Astrocyte of the cerebellum (primary cell): ENCODE measurements around the gene ALAS1.

ENCODE experiments used
- DNase-seq: peaks from one replicate; pipeline ENCODE4 v3.0.0-alpha.2; 2011; ENCODE audit warnings: low read depth
- H3K4me3 ChIP-seq: 2 replicates; pipeline ENCODE4 v1.5.1; 2011; ENCODE audit warnings: mild to moderate bottlenecking, low read depth, low read length, moderate library complexity
- in situ Hi-C: cut with HindIII; loops from 2 replicates; pipeline ENCODE4 v1.10.0; 2017; ENCODE audit warnings: low sequenced_read_pairs
- TF ChIP-seq, protein P1 (sequence below): IDR thresholded peaks from 2 replicates; pipeline ENCODE4 v1.5.1; 2012; ENCODE audit warnings: low read length, low read depth, moderate library complexity, mild to moderate bottlenecking; ENCODE audit errors: missing control alignments

ALAS1 gene

DNA sequence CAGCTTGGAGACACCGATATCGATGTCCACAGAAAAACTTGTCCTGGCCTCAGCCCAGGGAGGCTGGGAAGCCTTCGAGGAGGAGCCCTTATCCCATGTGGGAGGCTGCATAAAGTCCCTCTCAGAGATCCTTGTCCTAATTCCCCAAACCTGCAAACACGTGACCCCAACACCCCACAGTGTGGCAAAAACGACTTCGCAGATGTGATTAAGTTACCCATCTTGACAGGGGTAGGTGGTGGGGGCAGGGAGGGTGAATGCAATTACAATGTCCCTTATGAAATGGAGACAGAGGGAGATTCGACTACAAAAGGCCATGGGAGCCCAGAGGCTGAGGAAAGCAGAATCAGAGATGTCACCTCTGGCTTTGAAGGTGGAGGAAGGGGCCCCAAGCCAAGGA lies 29.8 kb downstream of the ALAS1 start:
- H3K4me3 ChIP-seq = no peak overlapping the region
- in situ Hi-C loops = no loop called here
- no peak for DNase-seq
- TF ChIP-seq, protein P1, sequence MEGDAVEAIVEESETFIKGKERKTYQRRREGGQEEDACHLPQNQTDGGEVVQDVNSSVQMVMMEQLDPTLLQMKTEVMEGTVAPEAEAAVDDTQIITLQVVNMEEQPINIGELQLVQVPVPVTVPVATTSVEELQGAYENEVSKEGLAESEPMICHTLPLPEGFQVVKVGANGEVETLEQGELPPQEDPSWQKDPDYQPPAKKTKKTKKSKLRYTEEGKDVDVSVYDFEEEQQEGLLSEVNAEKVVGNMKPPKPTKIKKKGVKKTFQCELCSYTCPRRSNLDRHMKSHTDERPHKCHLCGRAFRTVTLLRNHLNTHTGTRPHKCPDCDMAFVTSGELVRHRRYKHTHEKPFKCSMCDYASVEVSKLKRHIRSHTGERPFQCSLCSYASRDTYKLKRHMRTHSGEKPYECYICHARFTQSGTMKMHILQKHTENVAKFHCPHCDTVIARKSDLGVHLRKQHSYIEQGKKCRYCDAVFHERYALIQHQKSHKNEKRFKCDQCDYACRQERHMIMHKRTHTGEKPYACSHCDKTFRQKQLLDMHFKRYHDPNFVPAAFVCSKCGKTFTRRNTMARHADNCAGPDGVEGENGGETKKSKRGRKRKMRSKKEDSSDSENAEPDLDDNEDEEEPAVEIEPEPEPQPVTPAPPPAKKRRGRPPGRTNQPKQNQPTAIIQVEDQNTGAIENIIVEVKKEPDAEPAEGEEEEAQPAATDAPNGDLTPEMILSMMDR = no peak

DNA sequence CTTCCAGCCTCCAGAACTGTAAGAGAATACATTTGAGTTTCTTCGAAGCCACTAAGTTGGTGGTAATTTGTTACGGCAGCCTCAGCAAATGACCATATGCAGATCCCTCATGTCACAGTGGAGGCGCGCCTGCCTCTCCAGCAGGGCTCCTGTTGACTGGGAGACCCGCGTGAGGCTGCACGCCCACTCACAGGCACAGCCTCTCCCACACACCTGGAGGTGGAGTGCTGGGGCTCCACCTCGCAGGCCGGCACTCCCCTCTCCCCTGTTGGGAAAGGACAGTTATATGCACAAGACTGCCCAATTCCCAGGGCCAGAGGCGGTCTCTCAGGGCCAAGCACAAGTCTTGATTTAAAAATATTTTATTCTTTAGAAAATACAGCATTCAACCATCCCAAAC lies 30.3 kb downstream of the ALAS1 start:
- no peak overlapping the region for H3K4me3 ChIP-seq
- TF ChIP-seq, protein P1 = no peak
- no peak for DNase-seq
- in situ Hi-C loops = no loop called here

DNA sequence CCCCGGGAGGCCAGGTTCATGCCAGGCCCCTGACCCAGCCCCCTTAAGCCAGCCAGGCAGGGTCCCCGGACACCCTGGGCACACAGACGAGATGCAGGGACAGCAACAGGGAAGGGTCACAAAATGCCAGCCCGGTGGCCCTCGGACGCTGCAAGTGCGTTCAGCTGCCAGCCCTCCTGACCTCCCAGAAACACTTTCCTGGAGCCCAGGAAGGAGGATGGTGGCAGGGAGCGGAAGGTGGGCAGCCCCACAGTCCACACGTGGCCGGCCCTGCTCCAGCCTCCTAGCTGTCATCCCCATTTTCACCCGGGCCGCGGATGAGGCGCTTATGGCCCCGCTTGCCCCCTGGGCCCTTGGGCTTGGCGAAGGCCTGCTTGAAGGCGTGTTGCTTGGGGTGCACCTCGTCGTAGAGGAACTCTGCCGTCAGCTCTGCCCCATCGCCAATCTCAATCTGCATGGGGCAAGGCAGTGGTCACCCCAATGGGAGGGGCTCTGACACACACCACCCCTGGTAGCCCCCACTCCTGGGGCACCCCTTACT lies 30.9 kb downstream of the ALAS1 start:
- in situ Hi-C loops = no loop called here

DNA sequence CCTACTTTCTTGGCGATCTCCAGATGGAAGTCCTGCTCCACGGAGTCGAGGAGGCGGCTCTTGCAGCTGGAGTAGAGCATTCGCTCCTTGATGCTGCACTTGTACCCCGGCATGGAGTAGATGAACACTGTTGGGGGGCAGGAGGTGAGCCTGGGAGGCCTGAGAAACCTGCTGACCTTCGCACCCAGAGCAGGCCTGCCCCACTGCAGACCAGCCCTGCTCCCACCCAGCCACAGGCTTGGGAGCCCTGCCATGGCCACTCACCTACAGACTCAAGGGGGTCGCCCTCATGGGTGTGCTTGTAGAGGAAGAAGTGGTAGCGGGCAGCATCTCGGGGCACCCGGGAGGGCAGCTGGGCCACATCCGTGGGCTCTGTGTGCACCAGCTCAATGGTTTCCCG lies 31.7 kb downstream of the ALAS1 start:
- no peak overlapping the region for H3K4me3 ChIP-seq
- DNase-seq = no peak
- in situ Hi-C loops = no loop called here
- TF ChIP-seq, protein P1 = no peak

More for the DNA sequence above, 30.9 kb downstream of the ALAS1 start:
- no peak for DNase-seq
- TF ChIP-seq, protein P1 = no peak
- H3K4me3 ChIP-seq = no peak overlapping the region

DNA sequence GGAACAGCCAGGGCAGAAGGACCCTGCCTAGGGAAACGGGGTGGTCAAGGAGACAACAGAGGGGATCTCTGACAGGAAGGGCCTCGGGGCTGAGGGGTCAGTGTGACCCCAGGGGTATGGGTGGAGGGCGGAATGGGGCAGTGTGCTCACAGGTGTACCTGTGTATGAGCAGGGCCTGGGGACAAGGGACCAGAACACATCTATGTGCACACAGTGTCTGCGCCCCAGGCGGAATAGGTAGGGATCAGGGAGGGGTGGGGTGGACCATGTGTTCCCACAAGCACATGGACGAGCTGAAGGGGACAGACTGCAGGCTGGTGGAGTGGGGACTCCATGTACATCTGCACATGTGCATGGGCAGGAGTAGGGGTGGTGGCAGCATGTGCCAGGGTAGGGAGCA lies 32.5 kb downstream of the ALAS1 start:
- TF ChIP-seq, protein P1 = no peak
- in situ Hi-C loops = no loop called here
- DNase-seq = no peak
- no peak overlapping the region for H3K4me3 ChIP-seq

DNA sequence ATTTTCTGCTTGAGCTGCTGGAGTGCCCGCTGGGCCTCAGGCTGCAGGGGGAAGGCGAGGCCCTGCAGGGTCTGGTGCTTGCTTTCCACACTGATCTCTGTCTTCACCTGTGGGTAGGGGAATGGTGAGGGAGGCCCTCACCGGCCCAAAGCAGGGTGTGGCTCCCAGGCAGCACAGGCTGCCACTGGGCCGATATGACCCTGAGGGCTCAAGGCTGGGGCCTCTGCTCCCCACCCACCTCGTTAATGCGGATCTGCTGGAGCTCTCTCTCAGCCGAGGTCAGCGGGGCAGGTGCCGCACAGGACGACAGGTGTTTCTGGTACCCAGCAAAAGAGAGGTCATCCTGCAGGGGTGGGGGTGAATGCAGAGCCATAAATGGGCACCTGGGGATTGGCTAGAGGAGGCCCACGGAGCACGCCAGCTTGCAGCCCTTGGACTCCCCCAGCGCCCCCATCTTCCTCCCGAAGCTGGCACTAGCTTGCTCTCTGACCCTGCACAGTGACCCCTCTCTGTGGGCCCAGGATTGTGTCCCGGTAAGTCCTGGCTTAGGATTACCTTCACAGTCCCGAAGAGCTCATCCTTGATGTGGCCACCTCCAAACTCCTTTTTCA lies 33.0 kb downstream of the ALAS1 start:
- TF ChIP-seq, protein P1 = no peak
- no peak for DNase-seq
- in situ Hi-C loops = no loop called here
- H3K4me3 ChIP-seq = no peak overlapping the region
